B cell (primary cell): Measurements from ENCODE around the gene ACSL1.

ENCODE experiments used
- CTCF ChIP-seq: fragments of 200-600 bp; IDR thresholded peaks from one replicate; pipeline ENCODE4 v1.8.0; 2022; ENCODE audit warnings: antibody characterized with exemption, mild to moderate bottlenecking
- EZH2 ChIP-seq: IDR thresholded peaks from 2 replicates; pipeline ENCODE4 v1.6.1; 2012; ENCODE audit warnings: borderline replicate concordance, low read depth, mild to moderate bottlenecking, moderate library complexity, low read length; ENCODE audit not compliant: insufficient read depth, poor library complexity, severe bottlenecking

DNA sequence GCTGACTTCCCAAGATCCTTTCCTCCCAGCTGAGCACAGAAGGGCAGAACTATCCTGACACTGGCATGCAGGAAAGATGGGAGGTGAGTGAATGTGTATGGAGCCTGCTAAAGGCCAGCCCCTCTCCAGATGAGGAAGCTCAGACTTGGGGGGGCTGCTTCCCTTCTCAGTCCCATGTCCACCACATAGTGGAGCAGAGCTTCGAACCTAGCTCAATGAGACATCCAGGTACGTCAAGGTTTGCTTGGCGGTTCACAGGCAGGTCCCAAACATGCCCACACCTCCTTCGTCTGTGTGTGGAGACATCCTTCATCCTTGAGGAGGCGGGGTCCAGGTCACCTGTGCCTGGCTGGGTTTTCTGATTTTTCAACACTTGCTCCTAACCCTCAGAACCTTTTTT is 31.3 kb downstream of the ACSL1 start:
- TF ChIP-seq CTCF (no peak), EZH2 (no peak)
